Esophagus squamous epithelium (tissue), 5 donors: ENCODE results near the gene ADPGK. TPM values are rescaled to one million over a fixed set of nuclear protein-coding genes. Genes with fewer than 3 reads are reported as not detected.
A peak's percentile ranks its signal among the peaks of the same experiment; 100 is the strongest.

Source experiments
- DNase-seq: peaks from one replicate; lab custom pipeline; 2025; lab: John Stamatoyannopoulos, UW
- H3K27ac ChIP-seq, 4 donors: fragments of 200-600 bp; sonication (generic); one replicate each; pipeline ENCODE4 v1.5.1; 2016 to 2019; ENCODE audit warnings: mild to moderate bottlenecking in 1 of 4
- H3K27me3 ChIP-seq, 4 donors: fragments of 200-600 bp; sonication (generic); 1 replicate in 3 of 4; 2 replicates in 1 of 4; pipeline versions ENCODE4 v1.5.1 to v1.6.0; 2017 to 2021; ENCODE audit warnings: antibody characterized with exemption in 1 of 4
- H3K36me3 ChIP-seq, 3 donors: fragments of 200-600 bp; sonication (generic); one replicate each; pipeline ENCODE4 v1.5.1; 2016 to 2019
- H3K4me1 ChIP-seq, 3 donors: fragments of 200-600 bp; sonication (generic); one replicate each; pipeline ENCODE4 v1.5.1; 2017 to 2019
- H3K4me3 ChIP-seq, 4 donors: fragments of 200-600 bp; sonication (generic); 1 replicate in 3 of 4; 2 replicates in 1 of 4; pipeline ENCODE4 v1.5.1; 2016 to 2019; ENCODE audit warnings: mild to moderate bottlenecking in 2 of 4, moderate library complexity in 1 of 4
- H3K9me3 ChIP-seq, 3 donors: fragments of 200-600 bp; sonication (generic); one replicate each; pipeline ENCODE4 v1.5.1; 2016 to 2019
- POLR2A ChIP-seq, 4 donors: fragments of 450-650 bp; IDR thresholded peaks; one replicate each; pipeline ENCODE4 v1.6.1; 2017; ENCODE audit warnings: antibody characterized with exemption in 4 of 4, mild to moderate bottlenecking in 4 of 4, moderate library complexity in 3 of 4
- WGBS, 2 donors: methylation state at CpG; one replicate each; pipeline ENCODE4 v1.1.5; 2018; 5-methylcytosine and 5-hydroxymethylcytosine counted together
- intact Hi-C: fragments of 100-400 bp; cut with DNase I; formaldehyde crosslinking; loops from one replicate; pipeline ENCODE4 v1.15.0; 2022
- total RNA-seq, 4 donors: library from RNA; depleted of rRNA; stranded (reverse); fragments of >200 nt; gene quantifications; one replicate each; pipeline ENCODE4 v1.1.0, GENCODE V29; 2016
- TF ChIP-seq, protein P1 (sequence below), 6 experiments: fragments of 450-650 bp in 4 of 6; fragments of 200-600 bp in 2 of 6; sonication (generic) in 2 of 6; IDR thresholded peaks; one replicate each; pipeline ENCODE4 v1.5.1; 2016 to 2019; ENCODE audit warnings: antibody characterized with exemption in 6 of 6, mild to moderate bottlenecking in 4 of 6, moderate library complexity in 4 of 6
- donor health status: DM: yes; HTN: yes; CAD: no.

The ADPGK gene
- total RNA-seq, 4 donors from 2014 or later = 25.1 to 55.5 (median 32.8) TPM

DNA sequence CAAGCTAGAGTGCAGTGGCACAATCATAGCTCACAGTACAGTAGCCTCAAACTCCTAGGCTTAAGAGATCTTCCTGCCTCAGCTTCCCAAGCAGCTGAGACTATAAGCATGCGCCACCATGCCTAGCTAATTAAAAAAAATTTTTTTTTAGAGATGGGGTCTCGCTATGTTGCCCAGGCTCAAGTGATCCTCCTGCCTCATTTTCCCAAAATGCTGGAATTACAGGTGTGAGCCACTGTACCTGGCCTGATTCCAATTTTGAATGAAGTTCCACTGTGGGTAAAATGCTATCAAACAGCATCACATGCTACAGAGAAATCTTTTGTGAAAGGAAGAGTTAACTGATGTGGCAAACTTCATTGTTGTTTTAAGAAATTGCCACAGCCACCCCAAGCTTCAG lies 17.5 kb downstream of the ADPGK start:
- intact Hi-C loops = no loop called here
- TF ChIP-seq POLR2A (IDR thresholded peaks at IDR 0.05) = no peak
- TF ChIP-seq, protein P1, sequence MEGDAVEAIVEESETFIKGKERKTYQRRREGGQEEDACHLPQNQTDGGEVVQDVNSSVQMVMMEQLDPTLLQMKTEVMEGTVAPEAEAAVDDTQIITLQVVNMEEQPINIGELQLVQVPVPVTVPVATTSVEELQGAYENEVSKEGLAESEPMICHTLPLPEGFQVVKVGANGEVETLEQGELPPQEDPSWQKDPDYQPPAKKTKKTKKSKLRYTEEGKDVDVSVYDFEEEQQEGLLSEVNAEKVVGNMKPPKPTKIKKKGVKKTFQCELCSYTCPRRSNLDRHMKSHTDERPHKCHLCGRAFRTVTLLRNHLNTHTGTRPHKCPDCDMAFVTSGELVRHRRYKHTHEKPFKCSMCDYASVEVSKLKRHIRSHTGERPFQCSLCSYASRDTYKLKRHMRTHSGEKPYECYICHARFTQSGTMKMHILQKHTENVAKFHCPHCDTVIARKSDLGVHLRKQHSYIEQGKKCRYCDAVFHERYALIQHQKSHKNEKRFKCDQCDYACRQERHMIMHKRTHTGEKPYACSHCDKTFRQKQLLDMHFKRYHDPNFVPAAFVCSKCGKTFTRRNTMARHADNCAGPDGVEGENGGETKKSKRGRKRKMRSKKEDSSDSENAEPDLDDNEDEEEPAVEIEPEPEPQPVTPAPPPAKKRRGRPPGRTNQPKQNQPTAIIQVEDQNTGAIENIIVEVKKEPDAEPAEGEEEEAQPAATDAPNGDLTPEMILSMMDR (IDR thresholded peaks at IDR 0.05) = no peak

DNA sequence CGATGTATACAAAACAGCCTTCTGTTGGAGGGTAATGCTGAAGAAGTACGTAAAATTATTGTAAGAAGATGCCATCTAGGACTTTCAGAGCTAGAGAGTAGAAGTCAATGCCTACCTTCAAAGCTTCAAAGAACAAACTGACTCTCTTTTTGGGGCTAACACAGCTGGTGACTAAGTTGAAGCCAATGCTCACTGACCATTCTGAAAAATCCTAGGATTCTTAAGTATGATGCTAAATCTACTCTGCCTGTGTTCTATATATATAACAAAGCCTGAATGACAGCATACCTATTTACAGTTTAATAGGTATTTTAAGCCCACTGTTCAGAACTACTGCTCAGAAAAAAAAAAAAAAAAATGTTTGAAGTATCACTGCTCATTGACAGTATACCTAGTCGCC lies 18.9 kb downstream of the ADPGK start:
- peaks cover 0 to 4% (median 0%) of the 10 kb centered on the region in 3 donors for H3K4me1 ChIP-seq
- intact Hi-C loops = no loop called here
- H3K27me3 ChIP-seq = no peaks in the 10 kb centered on the region
- H3K36me3 ChIP-seq = peaks cover 5 to 96% (median 13%) of the 10 kb centered on the region in 3 donors
- TF ChIP-seq, protein P1 (IDR thresholded peaks at IDR 0.05) = no peak
- no peak for TF ChIP-seq POLR2A (IDR thresholded peaks at IDR 0.05)
- H3K9me3 ChIP-seq = peaks cover 0 to 24% (median 13%) of the 10 kb centered on the region in 3 donors
- DNase-seq = no peak
- 78 to 94% methylated on average over 3 of the region's 3 CpGs for WGBS, 2 donors
- no peak overlapping the region for H3K27ac ChIP-seq
- H3K4me3 ChIP-seq = no peak overlapping the region

More for the DNA sequence above, 17.5 kb downstream of the ADPGK start:
- Histone ChIP-seq H3K4me1 (peaks cover 0 to 4% (median 0%) of the 10 kb centered on the region in 3 donors), H3K27ac (no peak overlapping the region), H3K36me3 (peaks cover 5 to 96% (median 17%) of the 10 kb centered on the region in 3 donors), H3K9me3 (peaks cover 0 to 24% (median 13%) of the 10 kb centered on the region in 3 donors), H3K4me3 (no peak overlapping the region), H3K27me3 (no peaks in the 10 kb centered on the region)
- DNase-seq = no peak
- WGBS, 2 donors = 91 to 100% methylated on average over 2 of the region's 2 CpGs

DNA sequence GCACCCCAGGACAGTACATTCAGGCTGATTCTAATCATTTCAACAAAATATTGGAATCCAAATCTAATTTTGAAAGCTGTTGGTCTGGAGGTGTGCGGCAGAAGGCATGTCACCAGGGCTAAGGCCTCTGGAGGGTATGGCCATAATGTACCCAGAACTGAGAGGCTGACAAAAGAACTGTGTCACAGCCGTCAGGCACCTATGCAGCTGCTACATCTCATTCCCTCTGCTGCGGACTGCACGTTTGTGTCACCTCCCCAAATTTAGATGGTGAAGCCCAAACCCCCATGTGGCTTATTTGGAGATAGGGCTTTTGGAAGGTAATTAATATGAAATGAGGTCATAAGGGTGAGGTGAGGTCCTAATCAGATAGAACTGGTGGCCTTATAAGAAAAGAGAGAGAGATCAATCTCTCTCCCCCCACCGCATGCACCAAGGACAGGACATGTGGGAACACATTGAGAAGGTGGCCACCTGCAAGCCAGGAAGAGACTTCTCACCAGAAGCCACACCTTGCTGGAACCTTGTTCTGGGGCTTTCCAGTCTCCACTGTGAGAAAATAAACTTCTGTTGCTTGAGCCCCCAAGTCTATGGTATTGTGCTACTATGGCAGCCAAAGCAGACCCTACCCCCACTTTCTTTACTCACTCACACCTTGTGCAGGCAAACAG lies 22.8 kb downstream of the ADPGK start:
- Histone ChIP-seq H3K36me3 (peaks cover 0 to 96% (median 9%) of the 10 kb centered on the region in 3 donors), H3K27ac (no peak overlapping the region), H3K4me3 (no peak overlapping the region), H3K4me1 (peaks cover 0 to 4% (median 0%) of the 10 kb centered on the region in 3 donors), H3K27me3 (no peaks in the 10 kb centered on the region), H3K9me3 (no peaks in the 10 kb centered on the region)
- intact Hi-C loops = no loop called here
- no peak for DNase-seq
- TF ChIP-seq POLR2A (IDR thresholded peaks at IDR 0.05) = no peak
- TF ChIP-seq, protein P1 (IDR thresholded peaks at IDR 0.05) = no peak
- 88 to 96% methylated on average over 5 of the region's 5 CpGs for WGBS, 2 donors

DNA sequence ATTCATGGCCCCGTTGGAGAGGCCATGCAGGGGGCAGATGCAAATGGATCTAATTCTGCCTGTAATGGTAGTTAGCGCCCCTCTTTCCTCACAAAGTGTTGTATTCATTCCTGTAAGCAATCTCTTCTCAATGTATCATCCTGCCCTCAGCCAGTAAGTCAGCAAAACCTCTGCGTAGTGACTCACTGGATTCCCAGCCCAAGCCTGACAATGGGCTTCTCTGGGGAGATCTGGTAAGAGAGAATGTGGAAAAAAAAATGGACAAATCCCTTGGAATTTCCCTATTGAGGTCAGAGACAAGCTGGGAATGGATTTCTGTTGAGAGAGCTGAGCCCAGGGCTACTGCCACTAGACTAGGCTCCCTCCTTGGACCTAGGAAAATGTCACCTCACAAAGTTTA lies 25.4 kb downstream of the ADPGK start:
- TF ChIP-seq, protein P1 (IDR thresholded peaks at IDR 0.05) = no peak
- Histone ChIP-seq H3K4me1 (no peaks in the 10 kb centered on the region), H3K27ac (peak overlapping the region in 1 of 4 donors; percentile 17), H3K9me3 (no peaks in the 10 kb centered on the region), H3K4me3 (no peak overlapping the region), H3K27me3 (no peaks in the 10 kb centered on the region), H3K36me3 (peaks cover 2 to 100% (median 16%) of the 10 kb centered on the region in 3 donors)
- no peak for DNase-seq
- intact Hi-C loops = no loop called here
- 59 to 60% methylated on average over 2 to 3 of the region's 3 CpGs for WGBS, 2 donors

DNA sequence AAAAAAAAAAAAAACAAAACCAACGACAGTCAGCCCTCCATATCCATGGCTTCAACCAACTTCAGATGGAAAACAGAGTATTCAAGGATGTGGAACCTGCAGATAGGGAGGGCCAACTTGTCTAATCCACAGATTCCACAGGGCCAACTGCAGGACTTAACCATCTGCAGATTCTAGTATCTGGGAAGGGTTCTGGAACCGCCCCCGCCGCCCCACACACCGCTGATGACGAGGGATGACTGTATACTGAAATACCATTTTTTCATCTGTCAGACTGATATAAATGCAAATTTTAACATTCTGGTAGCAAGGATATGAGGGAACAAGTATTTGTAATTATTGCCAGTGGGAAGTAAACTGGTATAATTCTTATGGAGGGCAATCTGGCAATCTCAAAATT lies 29.5 kb downstream of the ADPGK start:
- H3K27me3 ChIP-seq = no peaks in the 10 kb centered on the region
- 92 to 93% methylated on average over 6 of the region's 6 CpGs for WGBS, 2 donors
- H3K4me1 ChIP-seq = no peaks in the 10 kb centered on the region
- intact Hi-C loops = no loop called here
- H3K9me3 ChIP-seq = no peaks in the 10 kb centered on the region
- no peak for DNase-seq
- H3K27ac ChIP-seq = no peak overlapping the region
- H3K4me3 ChIP-seq = no peak overlapping the region
- TF ChIP-seq, protein P1 (IDR thresholded peaks at IDR 0.05) = no peak
- no peak for TF ChIP-seq POLR2A (IDR thresholded peaks at IDR 0.05)
- peaks cover 10 to 100% (median 16%) of the 10 kb centered on the region in 3 donors for H3K36me3 ChIP-seq
